Middle frontal gyrus (tissue), 1 donor: ENCODE data around the gene GNL1.
"Not testable (repeated sequence)": the region's sequence is repeated elsewhere in the genome, so short reads cannot be mapped to it uniquely, and the experiment has no call there.

Experiments used
- DNase-seq: peaks from one replicate; pipeline ENCODE4 v3.0.0-alpha.2; 2015; ENCODE audit warnings: low spot score; ENCODE audit errors: extremely low spot score

Gene GNL1

GRCh38 chr6:30497714-30498113 lies 58.6 kb downstream of the GNL1 start:
- no peak for DNase-seq

DNA sequence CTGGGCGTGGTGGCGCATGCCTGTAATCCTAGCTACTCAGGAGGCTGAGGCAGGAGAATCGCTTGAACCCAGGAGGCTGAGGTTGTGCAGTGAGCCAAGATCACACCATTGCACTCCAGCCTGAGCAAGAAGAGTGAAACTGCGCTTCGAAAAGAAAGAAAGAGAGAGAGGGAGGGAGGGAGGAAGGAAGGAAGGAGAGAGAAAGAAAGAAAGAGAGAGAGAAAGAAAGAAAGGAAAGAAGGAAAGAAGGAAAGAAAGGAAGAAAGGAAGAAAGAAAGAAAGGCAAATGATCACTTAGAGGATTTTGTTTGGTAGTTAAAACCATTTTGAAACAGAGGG lies 59.1 kb downstream of the GNL1 start:
- not testable (repeated sequence) for DNase-seq

GRCh38 chr6:30495993-30496392 lies 60.3 kb downstream of the GNL1 start:
- no peak for DNase-seq

GRCh38 chr6:30495060-30495459 lies 61.2 kb downstream of the GNL1 start:
- DNase-seq, result not testable (repeated sequence)

- DNase-seq, result no peak
Measured at GRCh38 chr6:30494291-30494861, 61.9 kb downstream of the GNL1 start.

GRCh38 chr6:30493643-30494250 lies 62.5 kb downstream of the GNL1 start:
- no peak for DNase-seq

DNA sequence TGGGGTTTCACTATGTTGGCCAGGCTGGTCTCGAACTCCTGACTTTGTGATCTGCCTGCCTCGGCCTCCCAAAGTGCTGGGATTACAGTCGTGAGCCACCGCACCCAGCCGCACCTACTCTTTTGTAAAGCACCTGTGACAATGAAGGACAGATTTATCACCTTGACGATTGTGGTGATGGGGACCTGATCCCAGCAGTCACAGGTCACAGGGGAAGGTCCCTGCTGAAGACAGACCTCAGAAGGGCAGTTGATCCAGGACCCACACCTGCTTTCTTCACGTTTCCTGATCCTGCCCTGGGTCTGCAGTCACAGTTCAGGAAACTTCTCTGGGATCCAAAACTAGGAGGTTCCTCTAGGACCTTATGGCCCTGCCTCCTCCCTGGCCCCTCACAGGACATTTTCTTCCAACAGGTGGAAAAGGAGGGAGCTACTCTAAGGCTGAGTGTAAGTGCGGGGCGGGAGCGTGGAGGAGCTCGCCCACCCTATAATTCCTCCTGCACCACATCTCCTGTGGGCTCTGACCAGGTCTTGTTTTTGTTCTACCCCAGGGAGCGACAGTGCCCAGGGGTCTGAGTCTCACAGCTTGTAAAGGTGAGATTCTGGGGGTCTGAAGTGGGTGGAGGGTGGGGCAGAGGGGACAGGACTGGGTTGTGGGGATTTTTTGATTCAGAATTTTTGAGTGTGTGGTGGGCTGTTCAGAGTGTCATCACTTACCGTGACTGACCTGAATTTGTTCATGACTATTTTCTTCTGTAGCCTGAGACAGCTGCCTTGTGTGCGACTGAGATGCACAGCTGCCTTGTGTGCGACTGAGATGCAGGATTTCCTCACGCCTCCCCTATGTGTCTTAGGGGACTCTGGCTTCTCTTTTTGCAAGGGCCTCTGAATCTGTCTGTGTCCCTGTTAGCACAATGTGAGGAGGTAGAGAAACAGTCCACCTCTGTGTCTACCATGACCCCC lies 64.0 kb downstream of the GNL1 start:
- DNase-seq, result no peak
